Cardiac muscle cell (in vitro differentiated cells and primary cell): ENCODE data around the gene GPS1. TPM values are rescaled to one million over a fixed set of nuclear protein-coding genes. Genes with fewer than 3 reads are reported as not detected.

Source experiments
- DNase-seq, 2 donors: peaks; one replicate each; pipeline versions ENCODE4 v3.0.0 to v3.0.0-alpha.2; 2010 to 2017; ENCODE audit warnings: low read depth in 1 of 2, low spot score in 1 of 2
- H3K27ac ChIP-seq: fragments of 200-600 bp; sonication (generic); 2 replicates; pipeline ENCODE4 v1.5.1; 2016
- H3K27me3 ChIP-seq: fragments of 200-600 bp; sonication (generic); 2 replicates; pipeline ENCODE4 v1.6.0; 2016; ENCODE audit warnings: control low read depth
- H3K36me3 ChIP-seq: fragments of 200-600 bp; sonication (generic); 2 replicates; pipeline ENCODE4 v1.5.1; 2016; ENCODE audit warnings: control low read depth
- H3K4me1 ChIP-seq: fragments of 200-600 bp; sonication (generic); 2 replicates; pipeline ENCODE4 v1.8.1; 2017; ENCODE audit warnings: low read depth, mild to moderate bottlenecking, mixed run types
- H3K4me3 ChIP-seq: fragments of 200-600 bp; sonication (generic); 2 replicates; pipeline ENCODE4 v1.5.1; 2016; ENCODE audit warnings: mild to moderate bottlenecking
- H3K9me3 ChIP-seq: fragments of 200-600 bp; sonication (generic); 2 replicates; pipeline ENCODE4 v1.5.1; 2017; ENCODE audit warnings: low read depth, mild to moderate bottlenecking, control low read depth
- polyA plus RNA-seq: library from polyadenylated mRNA; unstranded; fragments of >200 nt; fragmentation: Nextera tagmentation; extraction: Ambion mirVana; gene quantifications from 2 replicates; pipeline ENCODE4 v1.2.1, GENCODE V29; 2016
- total RNA-seq: library from RNA; depleted of rRNA; stranded (reverse); fragments of >200 nt; gene quantifications from 2 replicates; pipeline ENCODE4 v1.2.3, GENCODE V29; 2016
- TF ChIP-seq, protein P1 (sequence below): IDR thresholded peaks from 2 replicates; pipeline ENCODE4 v1.5.1; 2012; ENCODE audit warnings: low read depth, mild to moderate bottlenecking, low read length

Gene GPS1
- total and polyA plus RNA-seq, 2 experiments from 2014 or later = 231 to 257 TPM

DNA sequence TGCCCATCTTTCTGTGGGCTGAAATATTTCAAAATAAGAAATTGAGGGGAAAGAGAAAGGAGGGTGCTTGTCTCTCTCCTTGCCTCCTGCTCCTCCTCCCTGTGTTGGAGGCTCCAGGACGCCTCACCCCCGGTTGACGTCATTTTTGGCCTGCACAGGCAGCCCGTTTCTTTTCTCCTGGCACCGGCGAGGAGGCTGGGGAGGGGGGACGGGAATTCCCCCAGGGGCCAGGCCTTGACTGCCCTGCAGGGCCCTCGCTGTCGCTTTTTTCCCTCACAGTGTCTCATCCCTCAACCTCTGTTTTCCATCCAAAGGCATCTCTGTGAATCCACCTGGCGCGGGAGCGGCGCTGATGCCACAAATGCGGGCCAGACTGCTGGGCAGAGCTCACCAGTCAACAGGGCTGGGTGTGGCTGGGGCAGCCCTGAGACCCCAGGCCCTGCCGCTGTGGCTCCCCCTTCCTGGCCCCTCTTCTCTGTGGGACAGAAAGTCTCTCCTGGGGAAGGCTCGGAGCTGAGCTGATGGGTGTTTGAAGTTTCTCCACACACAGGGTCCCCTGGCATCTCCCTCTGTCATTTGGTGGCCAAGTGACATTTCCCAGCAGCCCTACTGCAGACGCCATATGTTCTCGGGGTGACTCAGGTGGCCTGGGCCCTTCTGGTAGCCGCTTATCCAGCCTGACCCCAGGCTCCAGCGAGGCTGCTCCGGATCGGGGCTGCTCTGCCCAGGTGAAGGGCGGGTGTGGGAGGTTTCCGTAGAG, 45.0 kb upstream of the GPS1 start:
- DNase-seq = peak in 1 of 2 donors; percentile 74
- Histone ChIP-seq H3K4me1 (no peaks in the 10 kb centered on the region), H3K36me3 (no peaks in the 10 kb centered on the region), H3K9me3 (no peaks in the 10 kb centered on the region), H3K27ac (no peak overlapping the region), H3K27me3 (no peaks in the 10 kb centered on the region), H3K4me3 (no peak overlapping the region)
- TF ChIP-seq, protein P1, sequence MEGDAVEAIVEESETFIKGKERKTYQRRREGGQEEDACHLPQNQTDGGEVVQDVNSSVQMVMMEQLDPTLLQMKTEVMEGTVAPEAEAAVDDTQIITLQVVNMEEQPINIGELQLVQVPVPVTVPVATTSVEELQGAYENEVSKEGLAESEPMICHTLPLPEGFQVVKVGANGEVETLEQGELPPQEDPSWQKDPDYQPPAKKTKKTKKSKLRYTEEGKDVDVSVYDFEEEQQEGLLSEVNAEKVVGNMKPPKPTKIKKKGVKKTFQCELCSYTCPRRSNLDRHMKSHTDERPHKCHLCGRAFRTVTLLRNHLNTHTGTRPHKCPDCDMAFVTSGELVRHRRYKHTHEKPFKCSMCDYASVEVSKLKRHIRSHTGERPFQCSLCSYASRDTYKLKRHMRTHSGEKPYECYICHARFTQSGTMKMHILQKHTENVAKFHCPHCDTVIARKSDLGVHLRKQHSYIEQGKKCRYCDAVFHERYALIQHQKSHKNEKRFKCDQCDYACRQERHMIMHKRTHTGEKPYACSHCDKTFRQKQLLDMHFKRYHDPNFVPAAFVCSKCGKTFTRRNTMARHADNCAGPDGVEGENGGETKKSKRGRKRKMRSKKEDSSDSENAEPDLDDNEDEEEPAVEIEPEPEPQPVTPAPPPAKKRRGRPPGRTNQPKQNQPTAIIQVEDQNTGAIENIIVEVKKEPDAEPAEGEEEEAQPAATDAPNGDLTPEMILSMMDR = no peak

DNA sequence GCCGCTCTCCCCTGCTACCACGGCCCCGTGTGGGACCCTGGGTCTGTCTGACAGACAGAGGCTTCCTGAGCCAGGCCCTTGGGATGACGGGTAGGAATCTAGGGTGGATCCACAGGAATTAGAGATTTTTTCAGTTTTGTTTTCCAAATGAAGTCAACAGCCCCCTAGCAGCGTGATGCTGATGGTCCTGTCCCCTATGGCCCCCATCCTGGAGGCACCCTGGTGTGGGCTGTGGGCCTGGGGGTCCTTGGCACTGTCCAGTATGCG, 44.5 kb upstream of the GPS1 start:
- DNase-seq = no peak
- H3K4me3 ChIP-seq = no peak overlapping the region
- TF ChIP-seq, protein P1 = no peak
- H3K9me3 ChIP-seq = no peaks in the 10 kb centered on the region
- H3K27me3 ChIP-seq = no peaks in the 10 kb centered on the region
- H3K4me1 ChIP-seq = peaks cover under 1% of the 10 kb centered on the region
- H3K36me3 ChIP-seq = no peaks in the 10 kb centered on the region
- no peak overlapping the region for H3K27ac ChIP-seq

DNA sequence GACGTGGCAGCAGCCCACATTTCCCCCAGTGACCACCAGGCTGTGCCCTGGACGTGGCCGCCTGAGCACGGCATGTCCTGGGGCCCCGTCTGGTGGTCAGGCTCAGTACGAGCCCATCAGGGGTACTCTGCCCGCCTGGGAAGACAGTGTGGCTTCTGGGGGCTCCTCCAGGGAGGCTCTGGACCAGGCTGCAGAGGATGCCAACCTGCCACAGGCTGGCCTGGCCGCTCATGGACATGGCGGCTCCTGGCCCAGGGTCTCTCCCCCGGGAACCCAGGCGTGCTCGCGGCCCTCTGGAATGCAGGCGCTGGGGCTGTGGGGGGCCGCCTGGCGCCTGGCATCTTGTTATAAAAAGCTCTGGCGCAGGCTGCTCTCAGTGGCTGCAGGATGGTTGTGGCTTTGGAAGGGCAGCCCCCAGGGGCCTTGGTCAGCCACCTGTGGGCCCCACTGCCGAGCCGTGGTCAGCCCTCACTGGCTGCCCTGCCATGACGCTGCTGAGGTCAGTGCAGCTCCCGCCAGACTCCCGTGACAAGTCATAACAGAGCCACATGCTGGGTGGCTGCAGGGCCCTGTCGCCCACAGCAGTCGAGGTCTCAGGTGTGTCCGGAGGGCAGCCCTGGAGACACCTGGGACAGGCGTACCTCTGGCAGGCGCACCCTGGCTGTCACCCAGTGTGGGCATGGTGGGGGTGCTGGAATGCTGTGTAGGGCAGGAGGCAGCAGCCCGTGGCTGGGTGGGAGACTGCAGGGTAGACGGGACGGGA, 44.0 kb upstream of the GPS1 start:
- no peak for DNase-seq
- H3K27ac ChIP-seq = no peak overlapping the region
- H3K4me3 ChIP-seq = no peak overlapping the region
- no peaks in the 10 kb centered on the region for H3K36me3 ChIP-seq
- H3K9me3 ChIP-seq = no peaks in the 10 kb centered on the region
- no peaks in the 10 kb centered on the region for H3K27me3 ChIP-seq
- TF ChIP-seq, protein P1 = no peak
- peaks cover 6% of the 10 kb centered on the region for H3K4me1 ChIP-seq

DNA sequence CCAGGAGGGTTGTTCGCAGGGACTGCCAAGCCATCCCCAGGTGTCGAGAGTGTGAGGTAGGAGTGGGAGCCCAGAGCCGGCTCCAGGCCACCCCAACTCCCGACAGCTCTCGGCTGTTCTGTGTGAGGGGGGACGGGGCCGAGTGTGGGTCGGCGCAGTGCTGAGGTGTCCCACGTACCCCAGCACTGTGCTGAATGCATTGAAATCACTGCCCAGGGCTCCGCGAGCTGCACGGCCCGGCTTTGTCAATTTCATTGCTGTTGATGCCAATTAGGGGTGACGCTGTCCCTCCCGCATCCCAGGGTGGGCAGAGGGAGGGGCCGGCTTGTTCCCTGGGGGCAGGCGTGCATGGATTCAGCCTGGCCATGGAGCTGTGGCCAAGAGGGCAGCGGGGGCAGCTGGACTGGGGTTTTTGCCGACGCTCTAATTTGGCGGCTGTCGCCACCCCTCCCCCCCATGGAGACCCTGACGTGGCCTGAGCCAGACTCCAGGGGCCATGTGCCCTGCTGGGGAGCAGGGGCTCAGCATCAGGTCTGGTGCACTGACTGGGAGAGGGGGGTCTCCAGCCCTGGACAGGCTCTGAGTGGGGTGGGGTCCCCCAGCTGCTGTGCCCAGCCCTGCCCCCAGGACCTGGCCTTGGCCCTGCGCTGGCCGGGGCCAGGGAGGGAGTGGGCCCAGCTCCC, 43.3 kb upstream of the GPS1 start:
- TF ChIP-seq, protein P1 = no peak
- Histone ChIP-seq H3K27me3 (no peaks in the 10 kb centered on the region), H3K9me3 (no peaks in the 10 kb centered on the region), H3K27ac (no peak overlapping the region), H3K4me1 (peaks cover 13% of the 10 kb centered on the region), H3K4me3 (no peak overlapping the region), H3K36me3 (no peaks in the 10 kb centered on the region)
- DNase-seq = no peak

DNA sequence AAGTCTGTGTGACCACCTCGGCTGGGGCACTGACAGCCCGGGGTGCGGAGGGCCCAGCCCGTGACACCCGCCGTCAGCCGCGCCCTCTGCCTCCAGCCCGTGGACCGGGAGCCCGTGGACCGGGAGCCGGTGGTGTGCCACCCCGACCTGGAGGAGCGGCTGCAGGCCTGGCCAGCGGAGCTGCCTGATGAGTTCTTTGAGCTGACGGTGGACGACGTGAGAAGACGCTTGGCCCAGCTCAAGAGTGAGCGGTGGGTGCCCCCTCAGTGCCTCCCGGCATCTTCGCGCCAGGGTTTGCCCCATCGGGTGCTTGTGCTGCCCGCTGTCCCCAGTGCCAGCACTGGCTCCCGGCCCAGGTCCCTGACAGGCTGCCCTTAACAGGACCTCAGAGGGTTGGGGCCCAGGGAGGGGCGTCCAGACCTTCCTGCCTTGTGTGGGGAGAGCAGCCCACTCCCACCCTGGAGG, 42.7 kb upstream of the GPS1 start:
- TF ChIP-seq, protein P1 = no peak
- Histone ChIP-seq H3K4me3 (no peak overlapping the region), H3K27me3 (no peaks in the 10 kb centered on the region), H3K36me3 (no peaks in the 10 kb centered on the region), H3K4me1 (peaks cover 18% of the 10 kb centered on the region), H3K9me3 (no peaks in the 10 kb centered on the region), H3K27ac (no peak overlapping the region)
- DNase-seq = no peak
